Lower leg skin (tissue), 3 donors: ENCODE results near the gene KCNMA1.

Source experiments
- CTCF ChIP-seq, 3 donors: fragments of 450-650 bp; IDR thresholded peaks; one replicate each; pipeline ENCODE4 v1.5.1; 2016; ENCODE audit warnings: antibody characterized with exemption in 3 of 3, mild to moderate bottlenecking in 3 of 3, moderate library complexity in 2 of 3
- POLR2A ChIP-seq, 2 donors: fragments of 450-650 bp; IDR thresholded peaks; one replicate each; pipeline ENCODE4 v1.6.1; 2016 to 2017; ENCODE audit warnings: antibody characterized with exemption in 2 of 2, mild to moderate bottlenecking in 1 of 2, moderate library complexity in 1 of 2

DNA sequence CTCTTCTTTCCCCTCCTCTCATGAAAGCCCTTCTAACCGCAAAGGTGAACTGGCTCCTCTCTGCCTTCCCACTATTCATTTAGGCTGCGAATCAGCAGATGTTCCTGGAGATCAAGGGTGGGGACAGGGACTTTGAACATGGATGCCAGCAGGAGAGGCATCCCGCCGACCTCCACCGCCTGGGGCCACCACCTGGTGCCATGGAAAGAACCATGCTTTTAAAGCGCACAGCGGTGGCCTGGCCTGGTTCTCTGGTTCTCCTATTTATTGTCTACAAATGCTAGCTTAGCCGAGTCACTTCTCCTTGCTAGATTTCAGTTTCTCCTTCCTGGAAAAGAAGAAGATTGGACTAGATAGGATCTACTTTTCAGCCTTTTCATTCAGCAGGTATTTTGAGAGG lies 43.2 kb upstream of the KCNMA1 start:
- TF ChIP-seq CTCF (IDR thresholded peaks at IDR 0.05) = no peak
- no peak for TF ChIP-seq POLR2A (IDR thresholded peaks at IDR 0.05)
